ENCODE measurements around the gene SPEF2. TPM values are rescaled to one million over a fixed set of nuclear protein-coding genes. Genes with fewer than 3 reads are reported as not detected.

SPEF2 gene
- total and polyA plus RNA-seq, 9 of the 15 experiments (the other 6 are each of a cell fraction or from before 2014, with no cell fraction given): 0.11 to 0.62 (median 0.20) TPM; not detected in 2

- TF ChIP-seq PKNOX1 (IDR thresholded peaks at IDR 0.05): no peak
These were observed 156.3 kb downstream of the SPEF2 start (continued) for GRCh38 chr5:35773967-35774366.

GRCh38 chr5:35776757-35777156 lies 159.1 kb downstream of the SPEF2 start:
- POLR2A ChIA-PET: no interaction called here
- BruUV-seq (replicated peaks): no TSS peak
- Histone ChIP-seq H3K27ac (ENCODE audit: extremely low read depth, low read depth, low read length) (no peak overlapping the region), H3K9me3 (replicated peaks; ENCODE audit: control insufficient read depth, insufficient read depth, low read depth, low read length) (no peaks in the 10 kb centered on the region), H3K27me3 (ENCODE audit: control insufficient read depth in 2 of 2, insufficient read depth in 2 of 2, low read length in 2 of 2) (no peaks in the 10 kb centered on the region), H3K9me1 (ENCODE audit: control insufficient read depth, insufficient read depth, low read length) (no peaks in the 10 kb centered on the region), H3K4me1 (replicated peaks in 1 of 2; ENCODE audit: control insufficient read depth in 2 of 2, insufficient read depth in 2 of 2, low read length in 2 of 2) (no peaks in the 10 kb centered on the region), H3K9ac (ENCODE audit: insufficient read depth in 1 of 2, low read depth in 2 of 2, low read length in 2 of 2) (no peak overlapping the region), H3K4me2 (ENCODE audit: insufficient read depth, low read length) (no peak overlapping the region), H4K20me1 (replicated peaks; ENCODE audit: control insufficient read depth, insufficient read depth, low read length) (no peaks in the 10 kb centered on the region), H3K79me2 (ENCODE audit: control insufficient read depth, insufficient read depth, low read length) (no peaks in the 10 kb centered on the region), H3K36me3 (ENCODE audit: control insufficient read depth, insufficient read depth, low read length) (no peaks in the 10 kb centered on the region), H3K4me3 (no peak overlapping the region), H2AFZ (ENCODE audit: low read depth, low read length) (no peak overlapping the region)
- FAIRE-seq (no peak), DNase-seq (ENCODE audit: extremely low read depth in 1 of 4, low spot score in 3 of 4) (no peak), ATAC-seq (no peak)
- intact Hi-C loops (cut with micrococcal nuclease) (no loop called here), in situ Hi-C loops (cut with MboI) (no loop called here)
- CTCF ChIA-PET (ENCODE audit: low intra/inter-chr PET ratio): interaction anchor here (0.9 kb wide), 1 partner anchor 150 kb away, joined by 5 read pairs; no protein-coding TSS in a partner anchor
- no peak for TF ChIP-seq ZSCAN32 (CRISPR knock-in tag; IDR thresholded peaks at IDR 0.05)
